ENCODE data around the gene LRRC51.

The LRRC51 gene

GRCh38 chr11:72067676-72068075, 13.0 kb upstream of the LRRC51 start:
- Histone ChIP-seq H3K27me3 (no peaks in the 10 kb centered on the region), H3K4me1 (peaks cover 10% of the 10 kb centered on the region; the same call in 1 of the 2 replicates), H3K4me3 (ENCODE audit: low read depth, low read length) (no peak overlapping the region), H3K36me3 (peaks cover 20% of the 10 kb centered on the region), H3K9me3 (no peaks in the 10 kb centered on the region)
- TF ChIP-seq CTCF (IDR thresholded peaks at IDR 0.05; ENCODE audit: low read depth, low read length), result no peak
- DNase-seq, result no peak

- Histone ChIP-seq H3K27me3 (no peaks in the 10 kb centered on the region), H3K4me3 (ENCODE audit: low read depth, low read length) (no peak overlapping the region), H3K4me1 (peaks cover 10% of the 10 kb centered on the region; the same call in 1 of the 2 replicates), H3K36me3 (peaks cover 19% of the 10 kb centered on the region), H3K9me3 (no peaks in the 10 kb centered on the region)
- DNase-seq, result no peak
- no peak for TF ChIP-seq CTCF (IDR thresholded peaks at IDR 0.05; ENCODE audit: low read depth, low read length)
Observed at GRCh38 chr11:72069200-72069599, 11.4 kb upstream of the LRRC51 start.

GRCh38 chr11:72069787-72070251, 10.8 kb upstream of the LRRC51 start:
- peak; percentile 47 for DNase-seq
- no peak overlapping the region for H3K4me3 ChIP-seq (ENCODE audit: low read depth, low read length)

GRCh38 chr11:72070491-72070890, 10.2 kb upstream of the LRRC51 start:
- Histone ChIP-seq H3K27me3 (no peaks in the 10 kb centered on the region), H3K4me3 (ENCODE audit: low read depth, low read length) (no peak overlapping the region), H3K9me3 (no peaks in the 10 kb centered on the region), H3K36me3 (peaks cover 14% of the 10 kb centered on the region), H3K4me1 (peaks cover 10% of the 10 kb centered on the region; the same call in 1 of the 2 replicates)
- no peak for DNase-seq
- TF ChIP-seq CTCF (IDR thresholded peaks at IDR 0.05; ENCODE audit: low read depth, low read length), result no peak

More at GRCh38 chr11:72069787-72070251, 10.8 kb upstream of the LRRC51 start:
- Histone ChIP-seq H3K36me3 (peaks cover 15% of the 10 kb centered on the region), H3K4me1 (peaks cover 10% of the 10 kb centered on the region; the same call in 1 of the 2 replicates), H3K27me3 (no peaks in the 10 kb centered on the region), H3K9me3 (no peaks in the 10 kb centered on the region)
- no peak for TF ChIP-seq CTCF (IDR thresholded peaks at IDR 0.05; ENCODE audit: low read depth, low read length)

GRCh38 chr11:72072348-72072747, 8.3 kb upstream of the LRRC51 start:
- TF ChIP-seq CTCF (IDR thresholded peaks at IDR 0.05; ENCODE audit: low read depth, low read length), result no peak
- DNase-seq, result no peak
- Histone ChIP-seq H3K27me3 (no peaks in the 10 kb centered on the region), H3K4me3 (ENCODE audit: low read depth, low read length) (no peak overlapping the region), H3K36me3 (peaks cover 21% of the 10 kb centered on the region), H3K9me3 (no peaks in the 10 kb centered on the region), H3K4me1 (peaks cover 10% of the 10 kb centered on the region; the same call in 1 of the 2 replicates)

- peaks cover 10% of the 10 kb centered on the region for H3K36me3 ChIP-seq
- no peaks in the 10 kb centered on the region for H3K9me3 ChIP-seq
- peak; percentile 34; the same call in 1 of the 2 replicates for TF ChIP-seq CTCF (IDR thresholded peaks at IDR 0.05; ENCODE audit: low read depth, low read length)
- no peak overlapping the region for H3K4me3 ChIP-seq (ENCODE audit: low read depth, low read length)
- peaks cover 18% of the 10 kb centered on the region; the same call in 1 of the 2 replicates for H3K4me1 ChIP-seq
- DNase-seq, result no peak
- no peaks in the 10 kb centered on the region for H3K27me3 ChIP-seq
Observed at GRCh38 chr11:72075109-72075508, 5.5 kb upstream of the LRRC51 start.

Measured in BE2C (cell line).